ENCODE results near the gene GPHA2. TPM values are rescaled to one million over a fixed set of nuclear protein-coding genes. Genes with fewer than 3 reads are reported as not detected.
A peak's percentile ranks its signal among the peaks of the same experiment; 100 is the strongest.

The GPHA2 gene
- total RNA-seq, 1 experiment from 2014 or later = not detected

- DNase-seq (ENCODE audit: low read depth) = no peak
Measured at GRCh38 chr11:64930340-64930739, 5.4 kb downstream of the GPHA2 start.

- DNase-seq (ENCODE audit: low read depth) = no peak
Measured at GRCh38 chr11:64929625-64930024, 6.1 kb downstream of the GPHA2 start.

GRCh38 chr11:64928957-64929356 lies 6.7 kb downstream of the GPHA2 start:
- no peak for DNase-seq (ENCODE audit: low read depth)

- no peak for DNase-seq (ENCODE audit: low read depth)
Measured at GRCh38 chr11:64926689-64927088, 9.0 kb downstream of the GPHA2 start.

GRCh38 chr11:64925536-64926436 lies 9.9 kb downstream of the GPHA2 start:
- DNase-seq (ENCODE audit: low read depth) = no peak

- peak; percentile 8 for DNase-seq (ENCODE audit: low read depth)
Measured at GRCh38 chr11:64924910-64925284, 10.8 kb downstream of the GPHA2 start.

GRCh38 chr11:64923944-64924909 lies 11.5 kb downstream of the GPHA2 start, which contains the start of gene PPP2R5B:
Gene PPP2R5B, plus strand, starts transcription at chr11:64924689. Its CDS starts 1,046 bp downstream, at chr11:64925735.
- DNase-seq (ENCODE audit: low read depth) = peak; percentile 96

GRCh38 chr11:64923151-64923661 lies 12.5 kb downstream of the GPHA2 start:
- DNase-seq (ENCODE audit: low read depth) = no peak

GRCh38 chr11:64921384-64921783 lies 14.3 kb downstream of the GPHA2 start:
- DNase-seq (ENCODE audit: low read depth) = no peak

- DNase-seq (ENCODE audit: low read depth) = no peak
Measured at GRCh38 chr11:64920124-64920523, 15.6 kb downstream of the GPHA2 start.

GRCh38 chr11:64919627-64920026 lies 16.1 kb downstream of the GPHA2 start:
- DNase-seq (ENCODE audit: low read depth) = no peak

GRCh38 chr11:64918017-64918416 lies 17.7 kb downstream of the GPHA2 start:
- peak; percentile 52 for DNase-seq (ENCODE audit: low read depth)

- no peak for DNase-seq (ENCODE audit: low read depth)
Measured at GRCh38 chr11:64917663-64917995, 18.1 kb downstream of the GPHA2 start.

- DNase-seq (ENCODE audit: low read depth) = peak; percentile 100
Measured at GRCh38 chr11:64916775-64917662, 18.7 kb downstream of the GPHA2 start, which contains the start of gene ATG2A. Gene ATG2A, minus strand, starts transcription at chr11:64917209. Its CDS starts 74 bp downstream, at chr11:64917135.

- peak; percentile 24 for DNase-seq (ENCODE audit: low read depth)
Measured at GRCh38 chr11:64916040-64916774, 19.5 kb downstream of the GPHA2 start.

GRCh38 chr11:64915376-64915887 lies 20.3 kb downstream of the GPHA2 start:
- no peak for DNase-seq (ENCODE audit: low read depth)

GRCh38 chr11:64914123-64914522 lies 21.6 kb downstream of the GPHA2 start:
- no peak for DNase-seq (ENCODE audit: low read depth)

- DNase-seq (ENCODE audit: low read depth) = no peak
Measured at GRCh38 chr11:64913171-64913727, 22.4 kb downstream of the GPHA2 start.

- no peak for DNase-seq (ENCODE audit: low read depth)
Measured at GRCh38 chr11:64911689-64912088, 24.0 kb downstream of the GPHA2 start.

- DNase-seq (ENCODE audit: low read depth) = no peak
Measured at GRCh38 chr11:64911142-64911541, 24.6 kb downstream of the GPHA2 start.

Measured in RPMI7951 (cell line).